ENCODE data around the gene EGFL7. TPM values are rescaled to one million over a fixed set of nuclear protein-coding genes. Genes with fewer than 3 reads are reported as not detected.
"Not testable (repeated sequence)": the region's sequence is repeated elsewhere in the genome, so short reads cannot be mapped to it uniquely, and the experiment has no call there.

Gene EGFL7
- total RNA-seq, 1 donor from 2014 or later: 16.3 TPM

DNA sequence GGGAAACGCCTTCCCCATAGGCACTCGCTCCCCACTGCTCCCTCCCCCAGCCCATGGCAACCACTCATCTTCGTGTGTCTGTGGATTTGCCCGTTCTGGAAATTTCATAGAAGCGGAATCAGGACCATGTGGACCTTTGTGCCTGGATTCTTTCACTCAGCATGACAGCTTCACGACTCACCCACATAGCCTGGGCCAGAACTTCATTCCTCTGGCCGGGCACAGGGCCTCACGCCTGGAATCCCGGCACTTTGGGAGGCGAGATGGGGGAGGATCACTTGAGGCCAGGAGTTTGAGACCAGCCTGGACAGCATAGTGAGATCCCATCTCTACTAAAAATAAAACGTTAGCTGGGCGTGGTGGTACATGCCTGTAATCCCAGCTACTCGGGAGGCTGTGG, 37.6 kb downstream of the EGFL7 start:
- Mint-ChIP-seq H3K27ac (no peak overlapping the region), H3K9me3 (ENCODE audit: low read depth) (no peaks in the 10 kb centered on the region), H3K27me3 (no peaks in the 10 kb centered on the region), H3K4me1 (ENCODE audit: low read depth) (peaks cover 28% of the 10 kb centered on the region), H3K36me3 (ENCODE audit: insufficient read depth) (no peaks in the 10 kb centered on the region), H3K4me3 (ENCODE audit: low read depth) (no peak overlapping the region)
- TF ChIP-seq, protein P1, sequence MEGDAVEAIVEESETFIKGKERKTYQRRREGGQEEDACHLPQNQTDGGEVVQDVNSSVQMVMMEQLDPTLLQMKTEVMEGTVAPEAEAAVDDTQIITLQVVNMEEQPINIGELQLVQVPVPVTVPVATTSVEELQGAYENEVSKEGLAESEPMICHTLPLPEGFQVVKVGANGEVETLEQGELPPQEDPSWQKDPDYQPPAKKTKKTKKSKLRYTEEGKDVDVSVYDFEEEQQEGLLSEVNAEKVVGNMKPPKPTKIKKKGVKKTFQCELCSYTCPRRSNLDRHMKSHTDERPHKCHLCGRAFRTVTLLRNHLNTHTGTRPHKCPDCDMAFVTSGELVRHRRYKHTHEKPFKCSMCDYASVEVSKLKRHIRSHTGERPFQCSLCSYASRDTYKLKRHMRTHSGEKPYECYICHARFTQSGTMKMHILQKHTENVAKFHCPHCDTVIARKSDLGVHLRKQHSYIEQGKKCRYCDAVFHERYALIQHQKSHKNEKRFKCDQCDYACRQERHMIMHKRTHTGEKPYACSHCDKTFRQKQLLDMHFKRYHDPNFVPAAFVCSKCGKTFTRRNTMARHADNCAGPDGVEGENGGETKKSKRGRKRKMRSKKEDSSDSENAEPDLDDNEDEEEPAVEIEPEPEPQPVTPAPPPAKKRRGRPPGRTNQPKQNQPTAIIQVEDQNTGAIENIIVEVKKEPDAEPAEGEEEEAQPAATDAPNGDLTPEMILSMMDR (IDR thresholded peaks at IDR 0.05; ENCODE audit: unreplicated experiment): no peak
- DNase-seq (ENCODE audit: low spot score, unreplicated experiment): no peak

GRCh38 chr9:136700959-136701667, 38.4 kb downstream of the EGFL7 start:
- no peaks in the 10 kb centered on the region for H3K36me3 Mint-ChIP-seq (ENCODE audit: insufficient read depth)
- no peaks in the 10 kb centered on the region for H3K9me3 Mint-ChIP-seq (ENCODE audit: low read depth)
- DNase-seq (ENCODE audit: low spot score, unreplicated experiment): no peak
- H3K27me3 Mint-ChIP-seq: peaks cover 4% of the 10 kb centered on the region
- H3K4me3 Mint-ChIP-seq (ENCODE audit: low read depth): no peak overlapping the region
- peaks cover 28% of the 10 kb centered on the region for H3K4me1 Mint-ChIP-seq (ENCODE audit: low read depth)
- TF ChIP-seq, protein P1 (IDR thresholded peaks at IDR 0.05; ENCODE audit: unreplicated experiment): no peak
- H3K27ac Mint-ChIP-seq: no peak overlapping the region

DNA sequence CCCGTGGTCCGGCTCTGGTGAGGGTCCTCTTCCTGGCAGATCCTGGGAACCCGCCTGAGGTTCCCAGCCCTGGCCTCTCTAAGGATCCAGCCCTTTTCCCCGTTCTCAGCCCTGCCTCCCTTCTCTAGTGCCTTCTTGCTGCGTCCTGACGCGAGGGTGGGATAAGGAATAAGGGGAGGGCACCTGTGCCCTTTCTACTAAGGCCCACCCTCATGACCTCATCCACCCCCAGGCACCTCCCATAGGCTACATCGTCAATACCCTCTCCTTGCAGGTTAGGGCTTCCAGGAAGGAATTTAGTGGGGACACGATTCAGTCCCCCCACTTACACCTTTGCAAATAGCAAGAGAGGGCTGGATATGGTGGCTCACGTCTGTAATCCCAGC, 38.9 kb downstream of the EGFL7 start:
- H3K27ac Mint-ChIP-seq: no peak overlapping the region

GRCh38 chr9:136703276-136703860, 40.7 kb downstream of the EGFL7 start:
- Mint-ChIP-seq H3K9me3 (ENCODE audit: low read depth) (no peaks in the 10 kb centered on the region), H3K4me3 (ENCODE audit: low read depth) (no peak overlapping the region), H3K4me1 (ENCODE audit: low read depth) (peaks cover 14% of the 10 kb centered on the region), H3K27me3 (peaks cover 10% of the 10 kb centered on the region), H3K36me3 (ENCODE audit: insufficient read depth) (no peaks in the 10 kb centered on the region), H3K27ac (no peak overlapping the region)
- no peak for DNase-seq (ENCODE audit: low spot score, unreplicated experiment)
- TF ChIP-seq, protein P1 (IDR thresholded peaks at IDR 0.05; ENCODE audit: unreplicated experiment): no peak

More for the DNA sequence above, 38.9 kb downstream of the EGFL7 start:
- Mint-ChIP-seq H3K36me3 (ENCODE audit: insufficient read depth) (no peaks in the 10 kb centered on the region), H3K4me1 (ENCODE audit: low read depth) (peaks cover 28% of the 10 kb centered on the region), H3K9me3 (ENCODE audit: low read depth) (no peaks in the 10 kb centered on the region), H3K27me3 (peaks cover 5% of the 10 kb centered on the region), H3K4me3 (ENCODE audit: low read depth) (no peak overlapping the region)
- DNase-seq (ENCODE audit: low spot score, unreplicated experiment): no peak
- TF ChIP-seq, protein P1 (IDR thresholded peaks at IDR 0.05; ENCODE audit: unreplicated experiment): no peak

DNA sequence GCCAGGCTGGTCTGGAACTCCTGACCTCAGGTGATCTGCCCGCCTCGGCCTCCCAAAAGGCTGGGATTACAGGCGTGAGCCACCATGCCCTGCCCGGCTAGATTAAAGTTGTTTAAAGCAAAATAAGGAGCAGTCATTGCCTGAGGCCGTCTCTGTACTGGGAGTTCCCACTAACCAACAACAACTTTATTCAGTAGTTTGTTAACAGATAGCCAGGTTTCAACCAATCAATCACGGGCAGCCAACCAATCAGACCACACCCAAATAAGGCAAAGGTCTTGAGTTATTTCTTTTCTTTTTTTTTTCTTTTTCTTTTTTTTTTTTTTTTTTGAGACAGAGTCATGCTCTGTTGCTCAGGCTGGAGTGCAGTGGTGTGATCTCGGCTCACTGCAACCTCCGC, 42.0 kb downstream of the EGFL7 start:
- H3K36me3 Mint-ChIP-seq (ENCODE audit: insufficient read depth); DNase-seq (ENCODE audit: low spot score, unreplicated experiment); H3K4me3 Mint-ChIP-seq (ENCODE audit: low read depth); H3K4me1 Mint-ChIP-seq (ENCODE audit: low read depth); H3K9me3 Mint-ChIP-seq (ENCODE audit: low read depth); H3K27ac Mint-ChIP-seq: not testable (repeated sequence)
- H3K27me3 Mint-ChIP-seq: peaks cover 12% of the 10 kb centered on the region

- DNase-seq (ENCODE audit: low spot score, unreplicated experiment): no peak
- Mint-ChIP-seq H3K27me3 (peaks cover 15% of the 10 kb centered on the region), H3K4me3 (ENCODE audit: low read depth) (no peak overlapping the region), H3K36me3 (ENCODE audit: insufficient read depth) (no peaks in the 10 kb centered on the region), H3K27ac (no peak overlapping the region), H3K9me3 (ENCODE audit: low read depth) (no peaks in the 10 kb centered on the region), H3K4me1 (ENCODE audit: low read depth) (peaks cover 4% of the 10 kb centered on the region)
- TF ChIP-seq, protein P1 (IDR thresholded peaks at IDR 0.05; ENCODE audit: unreplicated experiment): no peak
Measured at GRCh38 chr9:136705564-136705963, 42.8 kb downstream of the EGFL7 start.
